Lower leg skin (tissue), 3 donors: Measurements from ENCODE around the gene CENPX.

ENCODE experiments used
- POLR2A ChIP-seq, 2 donors: fragments of 450-650 bp; IDR thresholded peaks; one replicate each; pipeline ENCODE4 v1.6.1; 2016 to 2017; ENCODE audit warnings: antibody characterized with exemption in 2 of 2, mild to moderate bottlenecking in 1 of 2, moderate library complexity in 1 of 2
- TF ChIP-seq, protein P1 (sequence below), 3 donors: fragments of 450-650 bp; IDR thresholded peaks; one replicate each; pipeline ENCODE4 v1.5.1; 2016; ENCODE audit warnings: antibody characterized with exemption in 3 of 3, mild to moderate bottlenecking in 3 of 3, moderate library complexity in 2 of 3

DNA sequence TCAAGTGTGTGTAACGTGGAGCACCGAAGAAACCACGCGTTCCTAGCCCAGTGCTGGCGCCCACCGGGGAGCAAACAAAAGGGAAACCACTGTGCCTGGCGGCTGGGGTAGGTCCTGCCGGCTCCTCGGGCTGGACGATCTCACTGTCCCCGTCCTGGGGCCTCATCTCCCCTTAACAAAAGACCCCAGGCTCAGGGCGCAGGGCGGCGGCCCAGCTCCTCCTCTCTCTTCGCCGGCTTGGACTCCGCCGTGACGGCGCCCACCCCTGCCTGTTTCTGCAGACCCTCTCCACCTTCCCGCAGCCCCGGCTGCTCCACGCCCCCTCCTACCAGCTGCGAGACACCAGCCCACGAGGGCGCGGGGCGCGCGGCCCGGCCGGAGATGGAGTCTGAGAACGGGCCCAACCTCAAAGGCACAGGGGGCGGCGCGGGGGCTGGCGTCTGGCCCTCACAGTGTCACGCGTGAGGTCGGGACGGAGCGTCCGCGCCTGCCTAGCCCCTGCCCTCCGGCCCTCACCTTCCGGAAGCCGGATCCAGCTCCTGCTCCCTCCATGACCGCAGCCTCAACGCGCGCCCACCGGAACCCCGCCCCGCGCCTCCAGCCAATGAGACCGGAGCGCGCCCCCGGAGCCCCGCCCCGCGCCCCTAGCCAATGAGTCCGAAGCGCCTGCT lies at the start of gene CENPX:
- TF ChIP-seq, protein P1, sequence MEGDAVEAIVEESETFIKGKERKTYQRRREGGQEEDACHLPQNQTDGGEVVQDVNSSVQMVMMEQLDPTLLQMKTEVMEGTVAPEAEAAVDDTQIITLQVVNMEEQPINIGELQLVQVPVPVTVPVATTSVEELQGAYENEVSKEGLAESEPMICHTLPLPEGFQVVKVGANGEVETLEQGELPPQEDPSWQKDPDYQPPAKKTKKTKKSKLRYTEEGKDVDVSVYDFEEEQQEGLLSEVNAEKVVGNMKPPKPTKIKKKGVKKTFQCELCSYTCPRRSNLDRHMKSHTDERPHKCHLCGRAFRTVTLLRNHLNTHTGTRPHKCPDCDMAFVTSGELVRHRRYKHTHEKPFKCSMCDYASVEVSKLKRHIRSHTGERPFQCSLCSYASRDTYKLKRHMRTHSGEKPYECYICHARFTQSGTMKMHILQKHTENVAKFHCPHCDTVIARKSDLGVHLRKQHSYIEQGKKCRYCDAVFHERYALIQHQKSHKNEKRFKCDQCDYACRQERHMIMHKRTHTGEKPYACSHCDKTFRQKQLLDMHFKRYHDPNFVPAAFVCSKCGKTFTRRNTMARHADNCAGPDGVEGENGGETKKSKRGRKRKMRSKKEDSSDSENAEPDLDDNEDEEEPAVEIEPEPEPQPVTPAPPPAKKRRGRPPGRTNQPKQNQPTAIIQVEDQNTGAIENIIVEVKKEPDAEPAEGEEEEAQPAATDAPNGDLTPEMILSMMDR (IDR thresholded peaks at IDR 0.05) = no peak
- TF ChIP-seq POLR2A (IDR thresholded peaks at IDR 0.05) = no peak
